Measurements from ENCODE around the gene TMEM248.
"Not testable (repeated sequence)": the region's sequence is repeated elsewhere in the genome, so short reads cannot be mapped to it uniquely, and the experiment has no call there.

TMEM248 gene

DNA sequence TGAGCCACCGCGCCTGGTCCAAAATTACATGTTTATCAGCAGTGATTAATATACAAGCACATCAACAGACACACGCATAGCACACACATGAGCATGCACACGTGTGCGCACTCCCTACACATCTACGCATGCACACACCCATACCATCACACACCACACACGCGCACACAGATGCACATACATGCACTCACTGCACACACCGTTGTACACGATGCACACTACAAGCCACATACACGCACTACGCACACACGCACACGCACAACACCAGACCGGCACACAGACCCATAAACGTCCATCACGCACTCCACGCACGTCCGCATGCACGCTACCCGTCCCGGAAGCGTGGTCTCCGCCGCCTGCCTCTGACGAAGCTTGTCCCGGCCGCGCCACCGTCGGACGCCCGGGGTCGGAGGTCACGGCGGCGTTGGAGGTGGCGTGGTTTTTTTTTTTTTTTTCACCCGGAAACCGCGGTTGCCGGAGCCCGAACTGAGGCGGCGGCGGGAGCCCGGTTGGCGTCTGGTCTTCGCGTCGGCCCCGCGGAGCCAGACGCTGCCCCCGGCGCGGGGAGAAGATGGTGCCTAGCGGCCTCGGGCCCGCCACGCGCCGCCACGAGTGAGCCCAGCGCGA is at the start of gene TMEM248:
TMEM248 (plus strand) TSS at position 457 of the 627 bp plus-strand sequence. CDS start 20,641 bp downstream, outside the sequence.
- DNase-seq (ENCODE audit: low read depth in 2 of 3, low spot score in 1 of 3) = peak; percentile 88 to 92 (median 89)

DNA sequence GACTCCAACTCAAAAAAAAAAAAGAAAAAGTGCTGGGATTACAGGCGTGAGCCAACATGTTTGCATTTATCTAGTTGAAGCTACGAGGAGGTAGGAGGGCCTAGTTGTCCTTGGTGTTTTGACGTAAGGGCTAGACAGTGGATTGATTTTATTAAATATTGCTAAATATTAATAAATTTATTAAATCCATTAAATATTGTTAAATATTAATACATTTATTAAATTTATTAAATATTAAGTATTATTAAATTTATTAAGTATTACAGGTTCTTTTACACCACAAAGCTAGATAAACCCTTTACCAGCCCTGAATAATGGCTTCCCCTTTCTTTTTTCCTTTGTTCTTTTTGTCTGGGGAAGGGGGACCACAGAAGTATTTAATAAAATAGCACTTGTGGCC is 47.5 kb upstream of the TMEM248 start:
- no peak for DNase-seq (ENCODE audit: low read depth in 2 of 3, low spot score in 1 of 3)

- no peak for DNase-seq (ENCODE audit: low read depth in 2 of 3, low spot score in 1 of 3)
Measured at GRCh38 chr7:66877577-66878300, 43.3 kb upstream of the TMEM248 start.

DNA sequence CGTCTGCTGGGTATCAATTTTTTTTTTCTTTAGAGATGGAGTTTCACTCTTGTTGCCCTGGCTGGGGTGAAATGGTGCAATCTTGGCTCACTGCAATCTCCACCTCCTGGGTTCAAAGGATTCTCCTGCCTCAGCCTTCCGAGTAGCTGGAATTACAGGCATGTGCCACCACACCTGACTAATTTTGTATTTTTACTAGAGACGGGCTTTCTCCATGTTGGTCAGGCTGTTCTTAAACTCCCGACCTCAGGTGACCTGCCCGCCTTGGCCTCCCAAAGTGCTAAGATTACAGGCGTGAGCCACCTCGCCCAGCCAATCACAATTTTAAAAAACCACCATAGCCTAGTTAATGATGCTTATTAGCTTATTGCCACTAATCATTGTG is 42.7 kb upstream of the TMEM248 start:
- not testable (repeated sequence) for DNase-seq (ENCODE audit: low read depth in 2 of 3, low spot score in 1 of 3)

- DNase-seq (ENCODE audit: low read depth in 2 of 3, low spot score in 1 of 3) = no peak
Measured at GRCh38 chr7:66880053-66880452, 41.0 kb upstream of the TMEM248 start.

DNA sequence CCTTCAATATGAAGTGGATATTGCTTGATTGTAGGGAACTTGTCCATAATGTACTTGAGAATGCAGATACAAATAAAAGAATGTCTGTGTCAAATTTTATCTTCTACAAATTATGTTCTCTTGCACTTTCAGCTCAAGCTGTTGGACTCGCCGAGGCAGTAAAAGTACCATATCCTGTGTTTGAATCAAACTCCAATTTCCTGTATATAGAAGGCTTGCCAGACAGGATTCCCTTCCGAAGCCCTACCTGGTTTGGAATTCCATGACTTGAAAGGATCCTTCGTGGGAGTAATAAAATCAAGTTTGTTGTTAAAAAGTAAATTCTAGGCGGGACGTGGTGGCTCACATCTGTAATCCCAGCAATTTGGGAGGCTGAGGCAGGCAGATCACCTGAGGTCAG is 40.4 kb upstream of the TMEM248 start:
- DNase-seq (ENCODE audit: low read depth in 2 of 3, low spot score in 1 of 3) = not testable (repeated sequence)

GRCh38 chr7:66883716-66884115 is 37.3 kb upstream of the TMEM248 start:
- no peak for DNase-seq (ENCODE audit: low read depth in 2 of 3, low spot score in 1 of 3)

- DNase-seq (ENCODE audit: low read depth in 2 of 3, low spot score in 1 of 3) = not testable (repeated sequence)
Measured at GRCh38 chr7:66884556-66884955, 36.5 kb upstream of the TMEM248 start.

- DNase-seq (ENCODE audit: low read depth in 2 of 3, low spot score in 1 of 3) = no peak
Measured at GRCh38 chr7:66886152-66886551, 34.9 kb upstream of the TMEM248 start.

GRCh38 chr7:66888223-66888622 is 32.8 kb upstream of the TMEM248 start:
- DNase-seq (ENCODE audit: low read depth in 2 of 3, low spot score in 1 of 3) = not testable (repeated sequence)

DNA sequence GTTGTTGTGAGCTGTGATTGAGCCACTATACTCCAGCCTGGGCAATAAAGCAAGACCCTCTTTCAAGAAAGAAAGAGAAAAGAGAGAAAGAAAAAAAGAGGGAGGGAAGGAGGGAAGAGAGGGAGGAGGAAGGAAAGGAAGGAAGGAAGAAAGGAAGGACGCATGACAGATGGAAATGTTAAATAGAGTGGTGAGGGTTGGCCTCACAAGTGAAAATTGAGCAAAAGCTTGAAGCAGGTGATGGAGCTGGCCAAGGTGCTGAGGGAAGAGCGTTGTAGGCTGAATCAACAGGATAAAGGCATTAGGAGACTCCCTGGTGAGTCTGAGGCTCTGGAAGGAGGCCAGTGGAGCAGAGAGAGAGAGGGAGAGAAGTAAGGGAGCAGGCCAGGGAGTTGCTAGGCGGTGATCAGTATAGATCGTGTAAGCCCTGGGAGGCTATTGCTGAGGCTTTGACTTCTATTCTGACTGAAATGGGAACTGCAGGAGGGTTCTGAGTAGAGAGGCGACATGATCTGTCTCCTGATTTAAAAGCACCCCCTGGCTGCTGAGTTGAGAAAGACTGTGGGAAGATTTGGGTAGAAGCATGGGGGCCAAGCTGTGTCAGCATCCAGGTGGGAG is 26.5 kb upstream of the TMEM248 start:
- no peak for DNase-seq (ENCODE audit: low read depth in 2 of 3, low spot score in 1 of 3)

DNA sequence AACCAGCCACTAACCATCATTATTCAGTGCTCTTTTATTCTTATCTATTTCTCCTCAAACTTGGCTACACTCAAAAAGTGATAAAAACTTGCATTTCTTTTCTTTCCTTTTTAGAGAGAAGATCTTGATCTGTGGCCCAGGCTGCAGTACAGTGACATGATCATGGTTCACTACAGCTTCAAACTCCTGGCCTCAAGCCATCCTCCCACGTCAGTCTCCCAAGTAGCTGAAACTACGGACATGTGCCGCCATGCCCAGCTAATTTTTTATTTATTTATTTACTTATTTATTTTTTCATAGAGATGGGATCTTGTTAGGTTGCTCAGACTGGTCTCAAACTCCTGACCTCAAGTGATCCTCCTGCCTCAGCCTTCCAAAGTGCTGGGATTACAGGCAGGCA is 24.6 kb upstream of the TMEM248 start:
- DNase-seq (ENCODE audit: low read depth in 2 of 3, low spot score in 1 of 3) = no peak

- DNase-seq (ENCODE audit: low read depth in 2 of 3, low spot score in 1 of 3) = no peak
Measured at GRCh38 chr7:66899552-66900280, 21.3 kb upstream of the TMEM248 start.

DNA sequence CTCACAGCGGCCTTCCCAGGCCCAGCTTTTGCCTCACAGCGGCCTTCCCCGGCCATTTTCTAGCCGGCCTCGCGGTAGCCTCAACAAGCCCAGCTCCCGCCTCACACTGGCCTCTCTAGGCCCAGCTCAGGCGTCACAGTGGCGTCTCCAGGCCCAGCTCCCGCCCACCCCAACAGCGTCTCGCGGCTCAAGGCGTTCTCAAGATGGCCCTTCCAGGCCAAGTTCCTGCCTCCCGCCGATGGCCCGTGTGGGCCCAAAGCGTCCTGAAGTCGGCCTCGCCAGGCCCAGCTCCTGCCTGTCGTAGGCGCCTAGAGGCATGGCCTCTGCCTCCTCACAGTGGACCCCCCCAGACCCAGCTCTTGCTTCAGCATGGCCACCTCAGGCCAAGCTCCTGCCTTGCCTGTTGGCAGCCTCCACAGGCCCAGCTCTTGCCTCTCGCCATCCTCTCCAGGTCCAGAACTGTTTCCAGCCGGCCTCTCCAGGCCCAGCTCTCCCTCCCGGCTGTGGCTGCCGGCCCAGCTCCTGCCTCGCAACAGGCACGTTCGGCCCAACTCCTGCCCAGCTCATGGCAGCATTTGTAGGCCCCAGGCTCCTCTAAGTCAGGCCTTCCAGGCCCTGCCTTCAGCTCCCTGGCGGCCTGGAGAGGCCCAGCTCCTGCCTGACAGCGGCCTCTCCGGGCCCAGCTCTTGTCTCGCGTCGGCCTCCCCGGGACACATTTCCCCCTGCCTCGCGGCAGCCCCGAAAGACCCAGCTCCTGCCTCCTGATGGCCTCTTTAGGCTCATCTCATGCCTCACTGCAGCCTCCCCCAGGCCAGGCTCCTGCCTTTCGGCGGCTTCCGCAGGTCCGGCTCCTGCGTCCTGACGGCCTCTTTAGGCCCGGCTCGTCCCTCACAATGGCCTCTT is 18.8 kb upstream of the TMEM248 start:
- no peak for DNase-seq (ENCODE audit: low read depth in 2 of 3, low spot score in 1 of 3)

DNA sequence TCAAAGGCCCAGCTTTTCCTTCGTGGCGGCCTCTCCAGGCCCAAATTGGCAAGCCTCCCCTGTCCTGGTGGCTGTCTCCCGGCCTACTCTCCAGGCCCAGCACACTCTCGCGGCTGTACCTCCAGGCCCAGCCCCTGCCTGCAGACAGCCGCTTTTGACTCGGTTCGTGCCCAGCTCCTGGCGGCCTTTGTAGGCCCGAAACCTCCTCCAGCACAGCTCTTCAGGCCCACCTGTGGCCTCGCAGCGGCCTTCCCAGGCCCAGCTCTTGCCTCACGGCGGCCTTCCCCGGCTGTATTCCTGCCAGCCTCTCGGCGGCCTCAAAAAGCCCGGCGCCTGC is 18.2 kb upstream of the TMEM248 start:
- DNase-seq (ENCODE audit: low read depth in 2 of 3, low spot score in 1 of 3) = no peak

GRCh38 chr7:66903360-66904062 is 17.5 kb upstream of the TMEM248 start:
- DNase-seq (ENCODE audit: low read depth in 2 of 3, low spot score in 1 of 3) = no peak

DNA sequence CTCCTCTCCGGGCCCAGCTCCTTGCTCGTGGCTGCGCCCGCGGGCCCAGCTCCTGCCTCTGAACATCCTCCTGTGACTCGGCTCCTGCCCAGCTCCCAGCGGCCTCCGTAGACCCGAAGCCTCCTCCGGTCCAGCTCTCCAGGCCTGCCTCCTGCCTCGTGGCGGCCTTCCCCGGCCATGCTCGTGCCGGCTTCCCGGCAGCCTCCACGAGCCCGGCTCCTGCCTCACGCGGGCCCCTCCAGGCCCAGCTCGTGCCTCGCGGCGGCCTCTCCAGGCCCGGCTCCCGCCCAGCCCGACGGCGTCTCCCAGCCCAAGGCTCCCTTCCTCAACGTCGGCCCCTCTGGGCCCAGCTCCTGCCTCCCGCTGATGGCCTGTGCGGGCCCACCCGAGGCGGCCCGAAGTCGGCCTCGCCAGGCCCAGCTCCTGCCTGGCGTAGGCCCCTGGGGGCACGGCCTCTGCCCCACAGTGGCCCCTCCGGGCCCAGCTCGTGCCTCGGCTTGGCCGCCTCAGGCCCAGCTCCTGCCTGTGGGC is 16.9 kb upstream of the TMEM248 start:
- DNase-seq (ENCODE audit: low read depth in 2 of 3, low spot score in 1 of 3) = no peak

DNA sequence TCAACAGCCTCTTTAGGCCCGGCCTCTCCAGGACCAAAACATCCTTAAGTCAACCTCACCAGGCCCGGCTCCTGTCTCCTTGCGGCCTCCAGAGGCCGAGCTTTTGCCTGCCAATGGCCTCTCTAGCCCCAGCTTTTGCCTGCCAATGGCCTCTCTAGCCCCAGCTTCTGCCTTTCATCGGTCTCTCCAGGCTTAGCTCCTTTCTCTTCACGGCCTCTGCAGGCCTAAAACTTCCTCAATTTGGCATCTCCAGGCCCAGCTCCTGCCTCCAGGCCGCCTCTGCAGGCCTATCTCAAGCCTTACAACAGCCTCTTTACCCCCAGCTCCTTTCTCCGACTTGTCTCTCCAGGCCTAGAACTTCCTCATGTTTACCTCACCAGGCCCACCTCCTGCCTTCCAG is 15.7 kb upstream of the TMEM248 start:
- DNase-seq (ENCODE audit: low read depth in 2 of 3, low spot score in 1 of 3) = no peak

GRCh38 chr7:66905689-66906088 is 15.3 kb upstream of the TMEM248 start:
- DNase-seq (ENCODE audit: low read depth in 2 of 3, low spot score in 1 of 3) = no peak

GRCh38 chr7:66907731-66908130 is 13.3 kb upstream of the TMEM248 start:
- no peak for DNase-seq (ENCODE audit: low read depth in 2 of 3, low spot score in 1 of 3)
